Activated CD4-positive, alpha-beta T cell treated with anti-CD3 and anti-CD28 coated beads, Interleukin-2, amount 10 ng/mL, durations not matched to agents 7 days and 5 days (primary cell): ENCODE measurements around the gene FOXO3. TPM values are rescaled to one million over a fixed set of nuclear protein-coding genes. Genes with fewer than 3 reads are reported as not detected.

Experiments used
- CTCF ChIA-PET: fragments of 350-600 bp; sonication (Branson Sonifier 250); formaldehyde crosslinking; loops from one replicate; lab custom pipeline; 2021; ENCODE audit warnings: antibody characterized with exemption; lab: Charles Lee
- POLR2A ChIA-PET: fragments of 350-600 bp; sonication (Branson Sonifier 250); formaldehyde crosslinking; loops from one replicate; lab custom pipeline; 2021; ENCODE audit warnings: antibody characterized with exemption; lab: Charles Lee
- DNase-seq: peaks from one replicate; pipeline ENCODE4 v3.0.0-alpha.2; 2020
- H3K27ac Mint-ChIP-seq: one replicate; pipeline ENCODE4 v1.8.0; 2021; ENCODE audit warnings: mild to moderate bottlenecking, moderate library complexity, mixed read lengths
- H3K27me3 Mint-ChIP-seq: one replicate; pipeline ENCODE4 v1.8.0; 2021; ENCODE audit warnings: mixed read lengths
- H3K36me3 Mint-ChIP-seq: one replicate; pipeline ENCODE4 v1.8.0; 2021; ENCODE audit warnings: low read depth, mixed read lengths
- H3K4me1 Mint-ChIP-seq: one replicate; pipeline ENCODE4 v1.8.0; 2021; ENCODE audit warnings: mixed read lengths
- H3K4me3 Mint-ChIP-seq: one replicate; pipeline ENCODE4 v1.8.0; 2021; ENCODE audit warnings: mild to moderate bottlenecking, moderate library complexity, mixed read lengths
- H3K9me3 Mint-ChIP-seq: one replicate; pipeline ENCODE4 v1.8.0; 2021; ENCODE audit warnings: mixed read lengths
- total RNA-seq, 2 experiments: library from RNA; stranded (reverse); gene quantifications; one replicate each; pipeline ENCODE4 v1.2.3, GENCODE V29; 2021

FOXO3 gene
- total RNA-seq, 2 experiments from 2014 or later: 11.2 to 12.8 TPM

DNA sequence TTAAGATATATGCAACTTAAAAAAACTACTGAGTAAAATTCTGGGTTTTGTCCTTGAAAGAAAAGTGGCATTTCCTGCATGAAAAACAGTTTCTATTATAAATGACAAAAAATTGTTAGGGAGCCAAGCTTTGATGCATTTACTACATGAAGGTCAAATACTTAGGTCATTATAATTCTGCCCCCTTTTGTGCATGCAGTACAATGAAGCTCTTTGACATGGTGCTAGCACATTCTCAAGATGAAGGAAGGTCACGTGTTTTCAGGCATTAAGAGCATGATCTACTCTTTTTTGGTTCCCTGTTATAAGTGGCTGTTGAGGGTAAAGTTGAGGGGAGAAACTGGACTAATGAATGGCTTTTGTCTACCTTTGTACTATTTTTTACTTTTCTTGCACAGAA, 72.7 kb downstream of the FOXO3 start:
- ChIA-PET CTCF (interaction anchor here (1.2 kb wide), 1 partner anchor 15 kb away, joined by 3 read pairs; no protein-coding TSS in a partner anchor), POLR2A (no interaction called here)
- no peaks in the 10 kb centered on the region for H3K36me3 Mint-ChIP-seq
- H3K27ac Mint-ChIP-seq: no peak overlapping the region
- no peak overlapping the region for H3K4me3 Mint-ChIP-seq
- no peak for DNase-seq
- H3K9me3 Mint-ChIP-seq: no peaks in the 10 kb centered on the region
- H3K4me1 Mint-ChIP-seq: peaks cover 41% of the 10 kb centered on the region
- no peaks in the 10 kb centered on the region for H3K27me3 Mint-ChIP-seq

DNA sequence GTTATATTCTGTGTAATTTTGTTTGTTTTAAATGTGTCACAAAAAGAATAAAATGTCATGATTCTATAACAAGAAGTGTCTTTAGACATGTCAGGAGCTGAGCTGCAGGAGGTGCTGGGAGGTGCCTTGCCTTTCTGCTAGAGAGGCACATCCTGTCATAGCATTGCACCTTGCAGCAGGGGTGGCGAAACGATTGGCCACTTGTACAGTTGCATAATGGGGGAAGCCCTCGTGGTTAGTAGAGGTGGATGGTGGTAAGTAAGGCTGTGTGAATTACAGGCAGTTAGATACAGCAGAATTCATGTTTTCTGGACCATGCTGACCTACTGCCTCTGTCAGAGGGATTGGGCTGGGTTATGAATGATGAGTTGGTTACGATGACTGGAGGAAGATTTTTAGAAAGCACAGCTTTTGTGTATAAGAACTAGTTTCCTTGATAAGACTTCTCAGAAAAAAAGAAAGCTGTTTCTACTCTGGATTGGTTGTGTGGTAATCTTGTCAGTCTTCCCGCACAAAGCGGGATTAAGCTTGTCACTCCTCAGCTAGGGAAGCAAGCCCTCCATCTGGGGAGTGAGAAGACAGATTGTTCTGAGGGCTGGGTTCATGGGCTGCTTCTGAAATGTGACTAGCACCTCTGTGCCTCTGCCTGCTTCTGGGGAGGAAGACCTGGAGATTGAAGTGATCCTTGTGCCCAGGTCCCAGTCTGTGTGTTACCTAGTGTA, 74.9 kb downstream of the FOXO3 start:
- POLR2A ChIA-PET: no interaction called here
- H3K9me3 Mint-ChIP-seq: no peaks in the 10 kb centered on the region
- peak; percentile 39 for DNase-seq
- CTCF ChIA-PET: interaction anchor here (1.6 kb wide), 1 partner anchor 18 kb away, joined by 4 read pairs; no protein-coding TSS in a partner anchor
- H3K27ac Mint-ChIP-seq: no peak overlapping the region
- H3K4me3 Mint-ChIP-seq: no peak overlapping the region
- H3K27me3 Mint-ChIP-seq: no peaks in the 10 kb centered on the region
- no peaks in the 10 kb centered on the region for H3K36me3 Mint-ChIP-seq
- peaks cover 26% of the 10 kb centered on the region for H3K4me1 Mint-ChIP-seq

DNA sequence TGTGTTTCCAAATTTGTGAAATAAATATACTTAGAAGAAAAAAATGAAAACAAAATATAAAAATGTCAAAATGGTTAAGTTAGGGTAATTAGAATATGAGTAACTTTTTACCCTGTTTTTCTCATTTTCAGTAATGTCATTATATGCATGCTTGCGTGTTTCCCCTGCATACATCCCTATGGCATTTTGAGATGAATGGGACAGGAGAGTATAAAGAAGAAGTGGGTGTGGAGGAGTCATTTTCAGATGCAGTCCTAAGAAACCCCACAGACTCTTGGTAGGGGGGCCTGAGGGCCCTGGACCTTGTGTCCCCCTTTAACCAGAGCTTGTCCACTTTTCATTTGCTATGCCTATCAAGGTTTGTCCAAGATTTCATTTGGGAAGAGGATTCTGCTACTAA, 77.2 kb downstream of the FOXO3 start:
- H3K4me1 Mint-ChIP-seq: peaks cover 16% of the 10 kb centered on the region
- no peaks in the 10 kb centered on the region for H3K9me3 Mint-ChIP-seq
- CTCF ChIA-PET: no interaction called here
- H3K27me3 Mint-ChIP-seq: no peaks in the 10 kb centered on the region
- H3K36me3 Mint-ChIP-seq: no peaks in the 10 kb centered on the region
- H3K27ac Mint-ChIP-seq: no peak overlapping the region
- H3K4me3 Mint-ChIP-seq: no peak overlapping the region
- DNase-seq: no peak
- POLR2A ChIA-PET: no interaction called here

- Mint-ChIP-seq H3K27me3 (no peaks in the 10 kb centered on the region), H3K4me3 (no peak overlapping the region), H3K9me3 (no peaks in the 10 kb centered on the region), H3K36me3 (no peaks in the 10 kb centered on the region), H3K27ac (no peak overlapping the region), H3K4me1 (peaks cover 16% of the 10 kb centered on the region)
- POLR2A ChIA-PET: no interaction called here
- no peak for DNase-seq
- CTCF ChIA-PET: no interaction called here
Observed at GRCh38 chr6:108638993-108639392, 78.3 kb downstream of the FOXO3 start.

DNA sequence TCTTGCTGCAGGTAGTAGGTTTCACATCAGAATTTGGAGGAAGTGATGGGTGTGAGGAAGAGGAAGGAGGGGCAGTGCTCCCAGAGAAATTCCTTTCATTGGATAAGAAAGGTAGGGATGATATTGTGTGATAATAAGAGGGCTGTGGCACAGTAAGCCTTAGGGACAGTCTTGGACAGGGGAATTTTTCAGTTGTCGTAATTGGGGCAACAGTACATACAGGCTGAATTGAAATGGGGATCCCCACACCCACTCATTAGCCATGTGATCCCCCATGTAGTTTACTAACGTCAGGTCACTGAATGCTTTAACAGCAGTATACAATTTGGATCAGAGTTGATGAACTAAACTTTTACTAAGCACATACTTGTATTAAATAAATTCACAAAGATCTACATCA, 79.4 kb downstream of the FOXO3 start:
- H3K4me1 Mint-ChIP-seq: peaks cover 13% of the 10 kb centered on the region
- no peaks in the 10 kb centered on the region for H3K27me3 Mint-ChIP-seq
- no peaks in the 10 kb centered on the region for H3K9me3 Mint-ChIP-seq
- no peak overlapping the region for H3K27ac Mint-ChIP-seq
- ChIA-PET CTCF (interaction anchor here (1.4 kb wide), 1 partner anchor 13 kb away, joined by 3 read pairs; no protein-coding TSS in a partner anchor), POLR2A (no interaction called here)
- no peaks in the 10 kb centered on the region for H3K36me3 Mint-ChIP-seq
- DNase-seq: no peak
- no peak overlapping the region for H3K4me3 Mint-ChIP-seq

DNA sequence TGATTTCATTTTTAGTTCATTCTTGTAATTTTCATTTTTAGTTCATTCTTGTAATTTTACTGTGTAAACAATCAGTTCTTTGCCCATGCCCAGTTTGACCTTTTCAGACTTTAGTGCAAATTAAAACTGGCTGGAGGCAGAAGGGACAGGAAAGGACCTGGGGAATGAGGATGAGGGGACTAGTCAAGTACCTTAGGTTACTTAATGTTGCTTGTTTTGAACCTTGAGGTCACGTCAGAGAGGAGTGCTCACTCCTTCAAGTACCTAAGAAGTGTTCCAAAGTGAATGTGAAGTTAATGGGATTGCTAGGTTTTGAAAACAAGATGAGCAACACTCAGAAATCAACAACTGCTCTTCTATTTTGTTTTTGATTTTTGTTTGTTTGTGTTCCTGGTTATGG, 82.5 kb downstream of the FOXO3 start:
- ChIA-PET CTCF (no interaction called here), POLR2A (no interaction called here)
- peaks cover 3% of the 10 kb centered on the region for H3K4me1 Mint-ChIP-seq
- no peak overlapping the region for H3K27ac Mint-ChIP-seq
- no peaks in the 10 kb centered on the region for H3K27me3 Mint-ChIP-seq
- H3K9me3 Mint-ChIP-seq: no peaks in the 10 kb centered on the region
- no peak overlapping the region for H3K4me3 Mint-ChIP-seq
- H3K36me3 Mint-ChIP-seq: no peaks in the 10 kb centered on the region
- no peak for DNase-seq

GRCh38 chr6:108644252-108644651, 83.5 kb downstream of the FOXO3 start:
- POLR2A ChIA-PET: no interaction called here
- Mint-ChIP-seq H3K9me3 (no peaks in the 10 kb centered on the region), H3K27me3 (no peaks in the 10 kb centered on the region), H3K4me1 (peaks cover 3% of the 10 kb centered on the region), H3K4me3 (no peak overlapping the region), H3K36me3 (no peaks in the 10 kb centered on the region), H3K27ac (no peak overlapping the region)
- CTCF ChIA-PET: no interaction called here
- no peak for DNase-seq

- Mint-ChIP-seq H3K4me1 (no peaks in the 10 kb centered on the region), H3K27ac (no peak overlapping the region), H3K27me3 (no peaks in the 10 kb centered on the region), H3K36me3 (no peaks in the 10 kb centered on the region), H3K4me3 (no peak overlapping the region), H3K9me3 (no peaks in the 10 kb centered on the region)
- POLR2A ChIA-PET: no interaction called here
- no peak for DNase-seq
- CTCF ChIA-PET: interaction anchor here (0.9 to 1.0 kb wide), 2 partner anchors 15 to 99 kb away, joined by 3 to 4 read pairs; no protein-coding TSS in a partner anchor
Observed at GRCh38 chr6:108648191-108648590, 87.5 kb downstream of the FOXO3 start.

DNA sequence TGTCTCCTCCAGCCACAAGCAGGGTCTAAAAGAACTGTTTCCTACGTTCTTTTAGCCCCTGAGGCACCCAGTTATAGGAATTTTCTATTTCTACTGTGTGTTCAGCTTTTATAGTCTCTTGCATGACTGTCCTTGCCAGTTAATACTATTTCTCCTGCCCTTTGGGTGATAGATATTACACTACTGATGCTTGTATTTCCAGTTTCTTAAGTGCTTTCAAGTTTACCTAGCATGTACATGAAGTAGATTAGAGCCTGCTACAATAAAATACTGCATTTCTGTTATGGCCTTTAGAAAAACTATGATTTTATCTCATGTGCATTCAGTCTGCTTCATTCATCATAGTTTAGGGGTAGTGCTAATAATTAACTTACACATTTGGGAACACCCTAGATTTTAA, 89.6 kb downstream of the FOXO3 start:
- H3K9me3 Mint-ChIP-seq: no peaks in the 10 kb centered on the region
- CTCF ChIA-PET: no interaction called here
- H3K36me3 Mint-ChIP-seq: no peaks in the 10 kb centered on the region
- peaks cover 4% of the 10 kb centered on the region for H3K4me1 Mint-ChIP-seq
- H3K27ac Mint-ChIP-seq: no peak overlapping the region
- DNase-seq: no peak
- POLR2A ChIA-PET: no interaction called here
- H3K27me3 Mint-ChIP-seq: no peaks in the 10 kb centered on the region
- no peak overlapping the region for H3K4me3 Mint-ChIP-seq

DNA sequence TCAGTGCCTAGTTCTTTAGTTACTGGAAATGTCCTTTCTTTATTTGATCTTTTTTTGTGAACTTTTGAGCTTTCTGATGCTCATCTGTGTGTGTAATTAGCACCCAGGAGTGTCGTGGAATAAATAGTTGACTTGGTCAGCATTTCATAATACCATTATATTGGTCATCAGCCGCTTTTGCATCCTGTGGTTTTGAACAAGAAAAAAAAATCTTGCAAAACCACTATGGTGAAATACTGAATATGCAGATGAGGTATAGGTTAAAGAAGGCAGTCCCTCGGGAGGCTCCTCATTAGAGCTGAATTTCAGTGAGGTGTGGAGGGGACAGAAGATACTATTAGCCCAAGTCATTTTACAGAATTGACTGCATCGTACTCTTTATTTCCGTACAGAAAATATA, 90.1 kb downstream of the FOXO3 start:
- no peaks in the 10 kb centered on the region for H3K36me3 Mint-ChIP-seq
- CTCF ChIA-PET: interaction anchor here (0.6 kb wide), 1 partner anchor 282 kb away, joined by 3 read pairs; no protein-coding TSS in a partner anchor
- H3K4me1 Mint-ChIP-seq: peaks cover 4% of the 10 kb centered on the region
- H3K27ac Mint-ChIP-seq: no peak overlapping the region
- no peak overlapping the region for H3K4me3 Mint-ChIP-seq
- no peaks in the 10 kb centered on the region for H3K27me3 Mint-ChIP-seq
- POLR2A ChIA-PET: no interaction called here
- H3K9me3 Mint-ChIP-seq: no peaks in the 10 kb centered on the region
- DNase-seq: no peak

GRCh38 chr6:108651340-108652227, 90.9 kb downstream of the FOXO3 start:
- DNase-seq: no peak
- Mint-ChIP-seq H3K9me3 (no peaks in the 10 kb centered on the region), H3K27me3 (no peaks in the 10 kb centered on the region), H3K4me1 (peaks cover 4% of the 10 kb centered on the region), H3K36me3 (no peaks in the 10 kb centered on the region), H3K27ac (no peak overlapping the region), H3K4me3 (no peak overlapping the region)
- ChIA-PET POLR2A (no interaction called here), CTCF (interaction anchor here (0.6 to 0.8 kb wide), 2 partner anchors 43 to 281 kb away, joined by 3 read pairs; no protein-coding TSS in a partner anchor)

- DNase-seq: no peak
- no peak overlapping the region for H3K27ac Mint-ChIP-seq
- peaks cover 4% of the 10 kb centered on the region for H3K4me1 Mint-ChIP-seq
- no peaks in the 10 kb centered on the region for H3K27me3 Mint-ChIP-seq
- POLR2A ChIA-PET: no interaction called here
- H3K9me3 Mint-ChIP-seq: no peaks in the 10 kb centered on the region
- no peak overlapping the region for H3K4me3 Mint-ChIP-seq
- CTCF ChIA-PET: interaction anchor here (1.1 kb wide), 1 partner anchor 12 kb away, joined by 3 read pairs; no protein-coding TSS in a partner anchor
- no peaks in the 10 kb centered on the region for H3K36me3 Mint-ChIP-seq
Observed at GRCh38 chr6:108652375-108652774, 91.7 kb downstream of the FOXO3 start.

GRCh38 chr6:108653949-108654348, 93.2 kb downstream of the FOXO3 start:
- H3K4me3 Mint-ChIP-seq: no peak overlapping the region
- ChIA-PET POLR2A (no interaction called here), CTCF (interaction anchor here (1.2 kb wide), 1 partner anchor 17 kb away, joined by 4 read pairs; no protein-coding TSS in a partner anchor)
- H3K27ac Mint-ChIP-seq: no peak overlapping the region
- H3K27me3 Mint-ChIP-seq: no peaks in the 10 kb centered on the region
- H3K4me1 Mint-ChIP-seq: peaks cover 4% of the 10 kb centered on the region
- no peaks in the 10 kb centered on the region for H3K9me3 Mint-ChIP-seq
- no peak for DNase-seq
- no peaks in the 10 kb centered on the region for H3K36me3 Mint-ChIP-seq
